ENCODE data around the gene NANS. TPM values are rescaled to one million over a fixed set of nuclear protein-coding genes. Genes with fewer than 3 reads are reported as not detected.

Gene NANS
- total RNA-seq, 1 experiment from 2014 or later, result 48.9 TPM

DNA sequence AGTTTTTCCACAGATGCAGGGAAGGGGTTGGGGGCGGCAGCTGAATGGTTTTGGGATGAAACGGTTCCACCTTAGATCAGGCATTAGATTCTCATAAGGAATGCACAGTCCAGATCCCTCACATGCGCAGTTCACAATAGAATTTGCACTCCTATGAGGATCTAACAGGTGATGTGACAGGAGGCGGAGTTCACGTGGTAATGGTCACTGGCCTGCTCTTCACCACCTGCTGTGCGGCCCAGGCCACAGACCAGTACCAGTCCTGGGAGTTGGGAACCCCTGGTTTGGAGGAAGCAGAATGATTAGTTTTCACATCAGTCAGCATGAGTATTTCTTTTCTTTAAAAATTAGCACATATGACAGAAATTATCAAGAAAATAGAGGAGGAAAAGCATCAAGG, 47.1 kb upstream of the NANS start:
- Histone ChIP-seq H3K27ac (ENCODE audit: low read depth, low read length) (no peak overlapping the region), H4K20me1 (ENCODE audit: insufficient read depth) (peaks cover 4% of the 10 kb centered on the region; the same call in 1 of the 2 replicates), H3K9me3 (ENCODE audit: control insufficient read depth in 1 of 2, insufficient read depth in 1 of 2, low read depth in 1 of 2, low read length in 2 of 2) (no peaks in the 10 kb centered on the region), H3K27me3 (ENCODE audit: insufficient read depth, low read length) (no peaks in the 10 kb centered on the region), H3K79me2 (ENCODE audit: insufficient read depth, low read length) (peaks cover 92% of the 10 kb centered on the region), H2AFZ (ENCODE audit: low read depth, low read length, poor library complexity, severe bottlenecking) (no peak overlapping the region), H3K4me3 (replicated peaks in 1 of 2; ENCODE audit: low read depth in 1 of 2, low read length in 2 of 2) (no peak overlapping the region), H3K9me2 (ENCODE audit: insufficient read depth) (no peaks in the 10 kb centered on the region), H3K36me3 (ENCODE audit: control insufficient read depth in 1 of 2, insufficient read depth in 2 of 2, low read length in 2 of 2) (peaks cover 76 to 82% of the 10 kb centered on the region in 2 experiments), H3K9ac (ENCODE audit: low read length) (no peak overlapping the region), H3K4me1 (ENCODE audit: control insufficient read depth in 1 of 2, insufficient read depth in 2 of 2, low read length in 2 of 2) (peaks cover 0 to 19% of the 10 kb centered on the region in 2 experiments; a peak in 2 of 4 replicates), H3K4me2 (ENCODE audit: low read length) (no peak overlapping the region)
- ChIA-PET POLR2A (no interaction called here), CTCF (no interaction called here), RAD21 (ENCODE audit: low non-redundant PET in 1 of 2, low total read pairs in 2 of 2, uncharacterized antibody in 2 of 2, unreplicated experiment in 2 of 2) (no interaction called here)
- TF ChIP-seq, protein P1, sequence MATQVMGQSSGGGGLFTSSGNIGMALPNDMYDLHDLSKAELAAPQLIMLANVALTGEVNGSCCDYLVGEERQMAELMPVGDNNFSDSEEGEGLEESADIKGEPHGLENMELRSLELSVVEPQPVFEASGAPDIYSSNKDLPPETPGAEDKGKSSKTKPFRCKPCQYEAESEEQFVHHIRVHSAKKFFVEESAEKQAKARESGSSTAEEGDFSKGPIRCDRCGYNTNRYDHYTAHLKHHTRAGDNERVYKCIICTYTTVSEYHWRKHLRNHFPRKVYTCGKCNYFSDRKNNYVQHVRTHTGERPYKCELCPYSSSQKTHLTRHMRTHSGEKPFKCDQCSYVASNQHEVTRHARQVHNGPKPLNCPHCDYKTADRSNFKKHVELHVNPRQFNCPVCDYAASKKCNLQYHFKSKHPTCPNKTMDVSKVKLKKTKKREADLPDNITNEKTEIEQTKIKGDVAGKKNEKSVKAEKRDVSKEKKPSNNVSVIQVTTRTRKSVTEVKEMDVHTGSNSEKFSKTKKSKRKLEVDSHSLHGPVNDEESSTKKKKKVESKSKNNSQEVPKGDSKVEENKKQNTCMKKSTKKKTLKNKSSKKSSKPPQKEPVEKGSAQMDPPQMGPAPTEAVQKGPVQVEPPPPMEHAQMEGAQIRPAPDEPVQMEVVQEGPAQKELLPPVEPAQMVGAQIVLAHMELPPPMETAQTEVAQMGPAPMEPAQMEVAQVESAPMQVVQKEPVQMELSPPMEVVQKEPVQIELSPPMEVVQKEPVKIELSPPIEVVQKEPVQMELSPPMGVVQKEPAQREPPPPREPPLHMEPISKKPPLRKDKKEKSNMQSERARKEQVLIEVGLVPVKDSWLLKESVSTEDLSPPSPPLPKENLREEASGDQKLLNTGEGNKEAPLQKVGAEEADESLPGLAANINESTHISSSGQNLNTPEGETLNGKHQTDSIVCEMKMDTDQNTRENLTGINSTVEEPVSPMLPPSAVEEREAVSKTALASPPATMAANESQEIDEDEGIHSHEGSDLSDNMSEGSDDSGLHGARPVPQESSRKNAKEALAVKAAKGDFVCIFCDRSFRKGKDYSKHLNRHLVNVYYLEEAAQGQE (IDR thresholded peaks at IDR 0.05; ENCODE audit: low read depth), result no peak
- no peak for TF ChIP-seq EZH2 (IDR thresholded peaks at IDR 0.05)
- no peak for TF ChIP-seq EZH2phosphoT487 (IDR thresholded peaks at IDR 0.05; ENCODE audit: borderline replicate concordance)
- TF ChIP-seq CEBPB (IDR thresholded peaks at IDR 0.05; ENCODE audit: low read depth), result no peak
- no peak for TF ChIP-seq FOSL1 (IDR thresholded peaks at IDR 0.05; ENCODE audit: low read depth)
- TF ChIP-seq, protein P2, sequence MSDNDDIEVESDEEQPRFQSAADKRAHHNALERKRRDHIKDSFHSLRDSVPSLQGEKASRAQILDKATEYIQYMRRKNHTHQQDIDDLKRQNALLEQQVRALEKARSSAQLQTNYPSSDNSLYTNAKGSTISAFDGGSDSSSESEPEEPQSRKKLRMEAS (IDR thresholded peaks at IDR 0.05), result no peak
- TF ChIP-seq EGR1 (IDR thresholded peaks at IDR 0.05; ENCODE audit: low read depth), result no peak
- TF ChIP-seq, protein P3, sequence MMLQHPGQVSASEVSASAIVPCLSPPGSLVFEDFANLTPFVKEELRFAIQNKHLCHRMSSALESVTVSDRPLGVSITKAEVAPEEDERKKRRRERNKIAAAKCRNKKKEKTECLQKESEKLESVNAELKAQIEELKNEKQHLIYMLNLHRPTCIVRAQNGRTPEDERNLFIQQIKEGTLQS (IDR thresholded peaks at IDR 0.05), result no peak
- no peak for TF ChIP-seq TCF7L2 (IDR thresholded peaks at IDR 0.05; ENCODE audit: borderline replicate concordance, extremely low read depth, insufficient read depth, insufficient read length)
- no peak for TF ChIP-seq ZFX (IDR thresholded peaks at IDR 0.05)
- BruUV-seq (replicated peaks), result no TSS peak
- intact Hi-C loops (cut with micrococcal nuclease), result no loop called here
- no peak for DNase-seq (ENCODE audit: low read depth, low spot score)
- no peak for ATAC-seq

All from HCT116 (cell line).